Endothelial cell of umbilical vein (primary cell): ENCODE results near the gene TRIP10.

ENCODE experiments used
- EZH2 ChIP-seq: IDR thresholded peaks from 2 replicates; pipeline ENCODE4 v1.6.1; 2012; ENCODE audit warnings: borderline replicate concordance, low read depth, mild to moderate bottlenecking, moderate library complexity, low read length, inconsistent platforms; ENCODE audit not compliant: severe bottlenecking
- GATA2 ChIP-seq: IDR thresholded peaks from 2 replicates; pipeline ENCODE4 v1.7.0; 2011; ENCODE audit warnings: low read depth, mild to moderate bottlenecking, moderate library complexity, mixed read lengths, low read length; ENCODE audit not compliant: insufficient read length, insufficient read depth
- JUN ChIP-seq: IDR thresholded peaks from 2 replicates; pipeline ENCODE4 v1.6.1; 2011; ENCODE audit warnings: borderline replicate concordance, low read depth; ENCODE audit not compliant: insufficient read length, insufficient read depth
- MYC ChIP-seq: IDR thresholded peaks from one replicate; pipeline ENCODE4 v1.6.1; 2011; ENCODE audit warnings: mild to moderate bottlenecking, low read depth, low read length
- POLR2A ChIP-seq: IDR thresholded peaks from 2 replicates; pipeline ENCODE4 v1.6.1; 2012; ENCODE audit warnings: low read depth, mild to moderate bottlenecking, control low read depth, low read length
- TF ChIP-seq, protein P1 (sequence below), 2 donors: IDR thresholded peaks; 1 replicate in 1 of 2; 2 replicates in 1 of 2; pipeline ENCODE4 v1.5.1; 2011; ENCODE audit warnings: low read length in 2 of 2, mild to moderate bottlenecking in 2 of 2, moderate library complexity in 2 of 2, control low read depth in 1 of 2, inconsistent platforms in 1 of 2, low read depth in 1 of 2; ENCODE audit not compliant: insufficient read depth in 1 of 2; ENCODE audit errors: extremely low read depth in 1 of 2
- TF ChIP-seq, protein P2 (sequence below): IDR thresholded peaks from 2 replicates; pipeline ENCODE4 v1.6.1; 2011; ENCODE audit not compliant: insufficient read depth, insufficient read length

DNA sequence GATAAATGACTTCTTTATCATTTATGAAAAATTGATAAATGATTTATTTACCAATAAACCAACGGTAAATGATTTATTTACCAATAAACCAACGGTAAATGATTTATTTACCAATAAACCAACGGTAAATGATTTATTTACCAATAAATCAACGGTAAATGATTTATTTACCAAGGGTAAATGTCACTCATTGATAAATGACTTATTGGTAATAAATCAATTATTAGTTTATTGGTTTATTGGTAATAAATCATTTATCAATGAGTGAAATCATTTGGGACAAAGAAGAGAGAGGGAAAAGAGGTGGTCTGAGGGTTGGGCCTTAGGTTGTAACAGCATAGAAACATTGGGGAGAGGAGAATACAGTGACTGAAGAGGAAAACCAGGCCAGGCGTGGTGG is 54.5 kb downstream of the TRIP10 start:
- TF ChIP-seq EZH2: no peak
- TF ChIP-seq, protein P1, sequence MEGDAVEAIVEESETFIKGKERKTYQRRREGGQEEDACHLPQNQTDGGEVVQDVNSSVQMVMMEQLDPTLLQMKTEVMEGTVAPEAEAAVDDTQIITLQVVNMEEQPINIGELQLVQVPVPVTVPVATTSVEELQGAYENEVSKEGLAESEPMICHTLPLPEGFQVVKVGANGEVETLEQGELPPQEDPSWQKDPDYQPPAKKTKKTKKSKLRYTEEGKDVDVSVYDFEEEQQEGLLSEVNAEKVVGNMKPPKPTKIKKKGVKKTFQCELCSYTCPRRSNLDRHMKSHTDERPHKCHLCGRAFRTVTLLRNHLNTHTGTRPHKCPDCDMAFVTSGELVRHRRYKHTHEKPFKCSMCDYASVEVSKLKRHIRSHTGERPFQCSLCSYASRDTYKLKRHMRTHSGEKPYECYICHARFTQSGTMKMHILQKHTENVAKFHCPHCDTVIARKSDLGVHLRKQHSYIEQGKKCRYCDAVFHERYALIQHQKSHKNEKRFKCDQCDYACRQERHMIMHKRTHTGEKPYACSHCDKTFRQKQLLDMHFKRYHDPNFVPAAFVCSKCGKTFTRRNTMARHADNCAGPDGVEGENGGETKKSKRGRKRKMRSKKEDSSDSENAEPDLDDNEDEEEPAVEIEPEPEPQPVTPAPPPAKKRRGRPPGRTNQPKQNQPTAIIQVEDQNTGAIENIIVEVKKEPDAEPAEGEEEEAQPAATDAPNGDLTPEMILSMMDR (IDR thresholded peaks at IDR 0.05; ENCODE audit: extremely low read depth in 1 of 2, insufficient read depth in 1 of 2, low read depth in 1 of 2, low read length in 2 of 2): no peak
- TF ChIP-seq POLR2A: no peak
- no peak for TF ChIP-seq MYC
- TF ChIP-seq GATA2: no peak
- TF ChIP-seq, protein P2, sequence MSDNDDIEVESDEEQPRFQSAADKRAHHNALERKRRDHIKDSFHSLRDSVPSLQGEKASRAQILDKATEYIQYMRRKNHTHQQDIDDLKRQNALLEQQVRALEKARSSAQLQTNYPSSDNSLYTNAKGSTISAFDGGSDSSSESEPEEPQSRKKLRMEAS: no peak
- TF ChIP-seq JUN: no peak
